ENCODE data around the gene LCTL.

Gene LCTL

GRCh38 chr15:66498501-66499386 is 67.1 kb downstream of the LCTL start:
- FAIRE-seq = no peak
